GM18519 (cell line): ENCODE results near the gene SRCIN1.
"Not testable (repeated sequence)": the region's sequence is repeated elsewhere in the genome, so short reads cannot be mapped to it uniquely, and the experiment has no call there.

ENCODE experiments used
- ATAC-seq: cut with Tn5 transposase; IDR thresholded peaks from one replicate; pipeline ENCODE4 v1.9.1; 2021; ENCODE audit warnings: mild to moderate bottlenecking, moderate library complexity; ENCODE audit not compliant: unreplicated experiment, low FRiP score

SRCIN1 gene

GRCh38 chr17:38492067-38493040 is 113.4 kb downstream of the SRCIN1 start:
- ATAC-seq, result not testable (repeated sequence)

- ATAC-seq, result not testable (repeated sequence)
Measured at GRCh38 chr17:38491346-38492066, 114.2 kb downstream of the SRCIN1 start.

- ATAC-seq, result not testable (repeated sequence)
Measured at GRCh38 chr17:38489774-38490173, 116.0 kb downstream of the SRCIN1 start.

GRCh38 chr17:38485681-38486298 is 120.0 kb downstream of the SRCIN1 start:
- ATAC-seq, result not testable (repeated sequence)

GRCh38 chr17:38485146-38485468 is 120.6 kb downstream of the SRCIN1 start:
- no peak for ATAC-seq

- ATAC-seq, result not testable (repeated sequence)
Measured at GRCh38 chr17:38484242-38485145, 121.3 kb downstream of the SRCIN1 start.

- ATAC-seq, result not testable (repeated sequence)
Measured at GRCh38 chr17:38482700-38483043, 123.1 kb downstream of the SRCIN1 start.

- not testable (repeated sequence) for ATAC-seq
Measured at GRCh38 chr17:38482039-38482699, 123.6 kb downstream of the SRCIN1 start.
